Measurements from ENCODE around the gene SUSD4. TPM values are rescaled to one million over a fixed set of nuclear protein-coding genes. Genes with fewer than 3 reads are reported as not detected.

Gene SUSD4
- total RNA-seq, 1 donor from 2014 or later, result 11.2 TPM

GRCh38 chr1:223249854-223250631 lies 113.9 kb downstream of the SUSD4 start:
- no peak for DNase-seq

- DNase-seq, result no peak
These were observed 115.2 kb downstream of the SUSD4 start for GRCh38 chr1:223248770-223249140.

GRCh38 chr1:223248001-223248769 lies 115.8 kb downstream of the SUSD4 start:
- DNase-seq, result no peak

- no peak for DNase-seq
These were observed 117.4 kb downstream of the SUSD4 start for GRCh38 chr1:223246476-223247112.

GRCh38 chr1:223245983-223246382 lies 118.0 kb downstream of the SUSD4 start:
- DNase-seq, result no peak

- no peak for DNase-seq
These were observed 118.6 kb downstream of the SUSD4 start for GRCh38 chr1:223245411-223245810.

GRCh38 chr1:223244366-223245103 lies 119.4 kb downstream of the SUSD4 start:
- DNase-seq, result no peak

- DNase-seq, result no peak
These were observed 120.4 kb downstream of the SUSD4 start for GRCh38 chr1:223243441-223244050.

GRCh38 chr1:223242971-223243370 lies 121.0 kb downstream of the SUSD4 start:
- no peak for DNase-seq

GRCh38 chr1:223242382-223242955 lies 121.5 kb downstream of the SUSD4 start:
- DNase-seq, result no peak

GRCh38 chr1:223240122-223240521 lies 123.9 kb downstream of the SUSD4 start:
- DNase-seq, result no peak

- no peak for DNase-seq
These were observed 128.9 kb downstream of the SUSD4 start for GRCh38 chr1:223235091-223235490.

- DNase-seq, result no peak
These were observed 129.4 kb downstream of the SUSD4 start for GRCh38 chr1:223234534-223234933.

- no peak for DNase-seq
These were observed 129.8 kb downstream of the SUSD4 start for GRCh38 chr1:223234170-223234514.

GRCh38 chr1:223233410-223234169 lies 130.4 kb downstream of the SUSD4 start:
- DNase-seq, result peak; percentile 54

GRCh38 chr1:223233019-223233409 lies 131.0 kb downstream of the SUSD4 start:
- DNase-seq, result no peak

GRCh38 chr1:223231581-223231980 lies 132.4 kb downstream of the SUSD4 start:
- DNase-seq, result no peak

GRCh38 chr1:223231011-223231572 lies 132.9 kb downstream of the SUSD4 start:
- DNase-seq, result no peak

GRCh38 chr1:223230161-223230881 lies 133.7 kb downstream of the SUSD4 start:
- no peak for DNase-seq

- DNase-seq, result no peak
These were observed 134.2 kb downstream of the SUSD4 start for GRCh38 chr1:223229756-223230155.
